Lower leg skin (tissue), 3 donors: Measurements from ENCODE around the gene COMMD8.

Experiments
- CTCF ChIP-seq, 3 donors: fragments of 450-650 bp; IDR thresholded peaks; one replicate each; pipeline ENCODE4 v1.5.1; 2016; ENCODE audit warnings: antibody characterized with exemption in 3 of 3, mild to moderate bottlenecking in 3 of 3, moderate library complexity in 2 of 3
- POLR2A ChIP-seq, 2 donors: fragments of 450-650 bp; IDR thresholded peaks; one replicate each; pipeline ENCODE4 v1.6.1; 2016 to 2017; ENCODE audit warnings: antibody characterized with exemption in 2 of 2, mild to moderate bottlenecking in 1 of 2, moderate library complexity in 1 of 2

GRCh38 chr4:47482326-47482725 is 18.8 kb upstream of the COMMD8 start:
- TF ChIP-seq CTCF (IDR thresholded peaks at IDR 0.05) (no peak), POLR2A (IDR thresholded peaks at IDR 0.05) (no peak)
